PC-9 (cell line): ENCODE measurements around the gene ABHD16A. TPM values are rescaled to one million over a fixed set of nuclear protein-coding genes. Genes with fewer than 3 reads are reported as not detected.

Experiments used
- BruUV-seq: library from RNA; stranded (reverse); fragments of 400-500 nt; replicated peaks from 2 replicates; lab custom pipeline; 2021; lab: Mats Ljungman, UMichigan
- CTCF ChIA-PET: fragments of 300-600 bp; sonication (Branson Sonifier 250); formaldehyde crosslinking; loops from one replicate; lab custom pipeline; 2022; ENCODE audit warnings: antibody characterized with exemption; lab: Charles Lee
- POLR2A ChIA-PET: fragments of 300-600 bp; sonication (Branson Sonifier 250); formaldehyde crosslinking; loops from one replicate; lab custom pipeline; 2022; ENCODE audit warnings: antibody characterized with exemption; ENCODE audit not compliant: unreplicated experiment; lab: Charles Lee
- DNase-seq, 2 experiments: peaks; one replicate each; pipeline versions ENCODE4 v3.0.0 to v3.0.0-alpha.2; 2015 to 2022; ENCODE audit warnings: mixed read lengths in 1 of 2
- H2AFZ ChIP-seq: fragments of 200-600 bp; sonication (generic); 2 replicates; pipeline ENCODE4 v1.8.1; 2017; ENCODE audit warnings: antibody characterized with exemption
- H3F3A ChIP-seq: fragments of 200-600 bp; sonication (generic); 2 replicates; pipeline ENCODE4 v1.8.1; 2017; ENCODE audit warnings: antibody characterized with exemption, mild to moderate bottlenecking, low read depth; ENCODE audit not compliant: insufficient read depth
- H3K27ac ChIP-seq: fragments of 200-600 bp; sonication (generic); 2 replicates; pipeline ENCODE4 v1.6.1; 2016; ENCODE audit warnings: mixed run types
- H3K27me3 ChIP-seq: fragments of 200-600 bp; sonication (generic); 2 replicates; pipeline ENCODE4 v1.6.1; 2016; ENCODE audit warnings: low read depth, mixed run types; ENCODE audit not compliant: insufficient read depth
- H3K36me3 ChIP-seq: fragments of 200-600 bp; sonication (generic); 2 replicates; pipeline ENCODE4 v1.6.1; 2016; ENCODE audit warnings: low read depth, mixed run types
- H3K4me1 ChIP-seq: fragments of 200-600 bp; sonication (generic); replicated peaks from 2 replicates; pipeline ENCODE4 v1.6.1; 2016; ENCODE audit warnings: mixed run types; ENCODE audit not compliant: insufficient read depth
- H3K4me2 ChIP-seq: fragments of 200-600 bp; sonication (generic); 2 replicates; pipeline ENCODE4 v1.6.1; 2017; ENCODE audit warnings: mixed run types
- H3K4me3 ChIP-seq: fragments of 200-600 bp; sonication (generic); 2 replicates; pipeline ENCODE4 v1.6.1; 2016; ENCODE audit warnings: mixed run types
- H3K79me2 ChIP-seq: fragments of 200-600 bp; sonication (generic); 2 replicates; pipeline ENCODE4 v1.6.1; 2017; ENCODE audit warnings: low read depth, mixed run types
- H3K9me2 ChIP-seq: fragments of 200-600 bp; sonication (generic); 2 replicates; pipeline ENCODE4 v1.8.1; 2017; ENCODE audit warnings: mild to moderate bottlenecking; ENCODE audit not compliant: insufficient read depth
- H3K9me3 ChIP-seq: fragments of 200-600 bp; sonication (generic); 2 replicates; pipeline ENCODE4 v1.8.1; 2016; ENCODE audit warnings: low read depth; ENCODE audit not compliant: insufficient read depth
- H4K20me1 ChIP-seq: fragments of 200-600 bp; sonication (generic); 2 replicates; pipeline ENCODE4 v1.8.1; 2017; ENCODE audit not compliant: insufficient read depth
- EZH2 ChIP-seq: fragments of 200-600 bp; sonication (generic); IDR thresholded peaks from 2 replicates; pipeline ENCODE4 v1.8.0; 2017; ENCODE audit warnings: antibody characterized with exemption, low read depth
- intact Hi-C: fragments of 100-400 bp; cut with micrococcal nuclease; formaldehyde crosslinking; loops from one replicate; pipeline ENCODE4 v1.10.0; 2022; ENCODE audit not compliant: unreplicated experiment
- total RNA-seq: library from RNA; stranded (reverse); gene quantifications from 2 replicates; pipeline ENCODE4 v1.2.3, GENCODE V29; 2021
- TF ChIP-seq, protein P1 (sequence below): fragments of 200-600 bp; sonication (generic); conservative IDR thresholded peaks from 2 replicates; pipeline ENCODE4 v1.6.1; 2017; ENCODE audit warnings: mixed run types, antibody characterized with exemption, mild to moderate bottlenecking, moderate library complexity

Gene ABHD16A
- total RNA-seq, 1 experiment from 2014 or later: 35.2 TPM

DNA sequence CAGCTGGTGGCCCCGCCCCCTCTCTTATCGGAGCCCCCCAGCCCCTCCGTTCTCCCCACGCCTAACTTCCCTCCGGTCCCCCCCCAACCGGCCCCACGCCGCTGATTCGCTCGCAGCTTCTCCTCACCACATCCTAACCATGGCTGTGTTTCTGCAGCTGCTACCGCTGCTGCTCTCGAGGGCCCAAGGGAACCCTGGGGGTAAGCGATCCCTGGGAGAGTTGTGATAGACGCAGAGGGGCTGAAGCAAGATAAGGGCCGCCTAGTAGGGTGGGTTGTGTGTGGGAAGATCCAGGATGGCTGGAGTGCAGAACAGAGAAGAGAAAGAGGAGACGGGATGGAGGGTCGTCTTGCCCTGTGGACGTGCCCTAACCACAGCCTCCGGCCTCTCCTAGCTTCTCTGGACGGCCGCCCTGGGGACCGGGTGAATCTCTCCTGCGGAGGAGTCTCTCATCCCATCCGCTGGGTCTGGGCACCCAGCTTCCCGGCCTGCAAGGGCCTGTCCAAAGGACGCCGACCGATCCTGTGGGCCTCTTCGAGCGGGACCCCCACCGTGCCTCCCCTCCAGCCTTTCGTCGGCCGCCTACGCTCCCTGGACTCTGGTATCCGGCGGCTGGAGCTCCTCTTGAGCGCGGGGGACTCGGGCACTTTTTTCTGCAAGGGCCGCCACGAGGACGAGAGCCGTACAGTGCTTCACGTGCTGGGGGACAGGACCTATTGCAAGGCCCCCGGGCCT lies 20.3 kb upstream of the ABHD16A start, which contains the start of gene MPIG6B:
TSS of gene MPIG6B (plus strand) at position 129 of the 735 bp plus-strand sequence. CDS start at position 140, 11 bp downstream.
- CTCF ChIA-PET: no interaction called here
- BruUV-seq: no TSS peak

DNA sequence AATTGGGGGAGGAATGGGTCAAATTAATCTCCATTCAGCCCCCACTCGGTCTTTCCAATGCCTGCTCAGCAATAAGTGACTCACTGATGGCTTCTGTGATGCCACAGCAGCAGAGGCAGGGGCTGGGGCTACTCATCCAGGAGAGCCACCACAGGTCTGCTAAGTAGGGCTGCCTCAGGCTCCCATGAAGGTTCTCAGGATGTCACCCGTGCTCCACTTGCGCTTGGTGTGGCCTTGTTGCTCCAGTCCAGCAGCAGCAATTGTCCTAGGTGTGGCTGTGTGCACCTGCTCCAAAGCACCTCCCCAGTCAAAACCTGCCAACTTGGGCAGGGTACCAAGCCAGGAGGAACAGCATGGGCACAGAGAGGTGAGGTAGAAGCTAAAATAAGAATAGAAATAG lies 19.0 kb upstream of the ABHD16A start:
- Histone ChIP-seq H4K20me1 (no peaks in the 10 kb centered on the region), H3K27me3 (no peaks in the 10 kb centered on the region), H3K4me1 (peaks cover 41% of the 10 kb centered on the region), H3K9me2 (no peaks in the 10 kb centered on the region), H2AFZ (no peak overlapping the region), H3K4me2 (no peak overlapping the region), H3K27ac (no peak overlapping the region), H3K36me3 (no peaks in the 10 kb centered on the region), H3K4me3 (no peak overlapping the region), H3K9me3 (no peaks in the 10 kb centered on the region), H3F3A (peaks cover 37% of the 10 kb centered on the region; the same call in 1 of the 2 replicates), H3K79me2 (no peaks in the 10 kb centered on the region)
- BruUV-seq: no TSS peak
- TF ChIP-seq, protein P1, sequence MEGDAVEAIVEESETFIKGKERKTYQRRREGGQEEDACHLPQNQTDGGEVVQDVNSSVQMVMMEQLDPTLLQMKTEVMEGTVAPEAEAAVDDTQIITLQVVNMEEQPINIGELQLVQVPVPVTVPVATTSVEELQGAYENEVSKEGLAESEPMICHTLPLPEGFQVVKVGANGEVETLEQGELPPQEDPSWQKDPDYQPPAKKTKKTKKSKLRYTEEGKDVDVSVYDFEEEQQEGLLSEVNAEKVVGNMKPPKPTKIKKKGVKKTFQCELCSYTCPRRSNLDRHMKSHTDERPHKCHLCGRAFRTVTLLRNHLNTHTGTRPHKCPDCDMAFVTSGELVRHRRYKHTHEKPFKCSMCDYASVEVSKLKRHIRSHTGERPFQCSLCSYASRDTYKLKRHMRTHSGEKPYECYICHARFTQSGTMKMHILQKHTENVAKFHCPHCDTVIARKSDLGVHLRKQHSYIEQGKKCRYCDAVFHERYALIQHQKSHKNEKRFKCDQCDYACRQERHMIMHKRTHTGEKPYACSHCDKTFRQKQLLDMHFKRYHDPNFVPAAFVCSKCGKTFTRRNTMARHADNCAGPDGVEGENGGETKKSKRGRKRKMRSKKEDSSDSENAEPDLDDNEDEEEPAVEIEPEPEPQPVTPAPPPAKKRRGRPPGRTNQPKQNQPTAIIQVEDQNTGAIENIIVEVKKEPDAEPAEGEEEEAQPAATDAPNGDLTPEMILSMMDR: no peak
- no peak for TF ChIP-seq EZH2
- ChIA-PET POLR2A (no interaction called here), CTCF (no interaction called here)
- intact Hi-C loops: no loop called here
- DNase-seq: no peak

More for the DNA sequence above, 20.3 kb upstream of the ABHD16A start, which contains the start of gene MPIG6B:
- Histone ChIP-seq H4K20me1 (no peaks in the 10 kb centered on the region), H3K9me3 (no peaks in the 10 kb centered on the region), H3K36me3 (no peaks in the 10 kb centered on the region), H3F3A (peaks cover 34% of the 10 kb centered on the region; the same call in 1 of the 2 replicates), H3K9me2 (no peaks in the 10 kb centered on the region), H2AFZ (no peak within 1 kb of the TSS), H3K27me3 (no peaks in the 10 kb centered on the region), H3K27ac (no peak within 1 kb of the TSS), H3K79me2 (no peaks in the 10 kb centered on the region), H3K4me3 (no peak within 1 kb of the TSS), H3K4me2 (no peak within 1 kb of the TSS), H3K4me1 (peaks cover 29% of the 10 kb centered on the region)
- POLR2A ChIA-PET: no interaction called here
- DNase-seq: no peak
- intact Hi-C loops: no loop called here
- TF ChIP-seq, protein P1: no peak
- TF ChIP-seq EZH2: no peak

DNA sequence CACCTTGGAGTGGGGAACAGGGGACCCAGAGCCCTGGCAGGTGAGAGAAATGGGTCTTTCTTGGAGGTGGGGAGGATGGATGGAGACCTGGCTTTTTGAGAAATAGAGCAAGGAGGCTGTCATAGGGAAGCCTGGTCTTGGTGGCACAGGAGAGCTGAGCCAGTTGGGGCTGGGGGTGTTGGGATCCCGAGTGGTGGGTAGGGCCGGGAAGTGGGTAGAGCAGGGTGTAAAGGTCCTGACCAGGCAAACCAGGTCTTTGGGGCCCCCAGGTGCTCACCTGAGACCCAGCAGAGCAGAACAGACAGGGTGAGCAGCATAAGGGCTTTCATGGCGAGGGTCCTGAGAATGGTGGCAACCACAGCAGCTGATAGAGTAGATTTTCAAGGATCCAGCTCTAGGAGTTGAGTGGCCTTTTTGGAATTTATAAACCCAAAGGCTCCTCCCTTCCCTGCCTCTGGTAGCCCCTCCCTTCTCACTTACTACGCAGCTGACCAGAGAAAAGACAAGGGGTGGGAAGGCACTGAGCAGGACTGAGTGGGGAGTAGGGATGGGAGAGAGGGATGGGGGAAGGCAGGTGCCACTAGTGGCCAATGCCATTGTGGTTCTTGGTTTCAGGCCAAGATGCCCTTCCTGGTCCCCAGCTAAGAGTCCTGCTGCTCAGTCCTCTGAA lies 18.4 kb upstream of the ABHD16A start, which contains the start of gene LY6G6C:
TSS of gene LY6G6C (minus strand) at position 396 of the 670 bp plus-strand sequence. CDS start at position 329, 67 bp downstream.
- Histone ChIP-seq H3K4me2 (peak within 1 kb of the TSS; percentile 59), H3K9me3 (no peaks in the 10 kb centered on the region), H3K27ac (0 out of 2 replicates have a peak within 1 kb of the TSS, but pooled peaks have one; percentile 5), H3F3A (peaks cover 32% of the 10 kb centered on the region; the same call in 1 of the 2 replicates), H3K36me3 (no peaks in the 10 kb centered on the region), H3K9me2 (no peaks in the 10 kb centered on the region), H2AFZ (no peak within 1 kb of the TSS), H3K4me1 (peaks cover 42% of the 10 kb centered on the region), H3K27me3 (no peaks in the 10 kb centered on the region), H4K20me1 (no peaks in the 10 kb centered on the region), H3K4me3 (no peak within 1 kb of the TSS), H3K79me2 (no peaks in the 10 kb centered on the region)
- intact Hi-C loops: no loop called here
- no peak for DNase-seq
- no TSS peak for BruUV-seq
- POLR2A ChIA-PET: no interaction called here
- TF ChIP-seq EZH2: no peak
- TF ChIP-seq, protein P1: no peak
- CTCF ChIA-PET: no interaction called here
